Measurements from ENCODE around the gene DHRS1.

Gene DHRS1

GRCh38 chr14:24258119-24258518, 41.5 kb downstream of the DHRS1 start:
- H3K4me1 ChIP-seq (ENCODE audit: control insufficient read depth, insufficient read depth, low read length): peaks cover 8% of the 10 kb centered on the region
- H3K9me3 ChIP-seq (replicated peaks; ENCODE audit: low read length): no peaks in the 10 kb centered on the region
- no peaks in the 10 kb centered on the region for H3K36me3 ChIP-seq (ENCODE audit: insufficient read depth, low read length)
- H3K9ac ChIP-seq (ENCODE audit: low read depth, low read length): no peak overlapping the region
- H3K4me3 ChIP-seq (ENCODE audit: low read length): no peak overlapping the region
- no peak overlapping the region for H3K4me2 ChIP-seq (ENCODE audit: low read length)
- H3K27me3 ChIP-seq (ENCODE audit: control insufficient read depth, insufficient read depth, low read length): no peaks in the 10 kb centered on the region

GRCh38 chr14:24256960-24257359, 42.6 kb downstream of the DHRS1 start:
- Histone ChIP-seq H3K4me3 (ENCODE audit: low read length) (no peak overlapping the region), H3K9ac (ENCODE audit: low read depth, low read length) (no peak overlapping the region), H3K9me3 (replicated peaks; ENCODE audit: low read length) (no peaks in the 10 kb centered on the region), H3K4me2 (ENCODE audit: low read length) (no peak overlapping the region), H3K4me1 (ENCODE audit: control insufficient read depth, insufficient read depth, low read length) (peaks cover 8% of the 10 kb centered on the region), H3K27me3 (ENCODE audit: control insufficient read depth, insufficient read depth, low read length) (no peaks in the 10 kb centered on the region), H3K36me3 (ENCODE audit: insufficient read depth, low read length) (no peaks in the 10 kb centered on the region)

GRCh38 chr14:24255931-24256711, 43.5 kb downstream of the DHRS1 start:
- Histone ChIP-seq H3K9ac (ENCODE audit: low read depth, low read length) (no peak overlapping the region), H3K4me3 (ENCODE audit: low read length) (no peak overlapping the region), H3K36me3 (ENCODE audit: insufficient read depth, low read length) (no peaks in the 10 kb centered on the region)

GRCh38 chr14:24255438-24255837, 44.1 kb downstream of the DHRS1 start:
- H3K27me3 ChIP-seq (ENCODE audit: control insufficient read depth, insufficient read depth, low read length): no peaks in the 10 kb centered on the region
- H3K4me3 ChIP-seq (ENCODE audit: low read length): no peak overlapping the region
- H3K9me3 ChIP-seq (replicated peaks; ENCODE audit: low read length): no peaks in the 10 kb centered on the region
- no peaks in the 10 kb centered on the region for H3K36me3 ChIP-seq (ENCODE audit: insufficient read depth, low read length)
- H3K9ac ChIP-seq (ENCODE audit: low read depth, low read length): no peak overlapping the region
- no peak overlapping the region for H3K4me2 ChIP-seq (ENCODE audit: low read length)
- H3K4me1 ChIP-seq (ENCODE audit: control insufficient read depth, insufficient read depth, low read length): peaks cover 8% of the 10 kb centered on the region

More at GRCh38 chr14:24255931-24256711, 43.5 kb downstream of the DHRS1 start:
- peaks cover 8% of the 10 kb centered on the region for H3K4me1 ChIP-seq (ENCODE audit: control insufficient read depth, insufficient read depth, low read length)
- H3K27me3 ChIP-seq (ENCODE audit: control insufficient read depth, insufficient read depth, low read length): no peaks in the 10 kb centered on the region
- no peaks in the 10 kb centered on the region for H3K9me3 ChIP-seq (replicated peaks; ENCODE audit: low read length)
- no peak overlapping the region for H3K4me2 ChIP-seq (ENCODE audit: low read length)

- Histone ChIP-seq H3K4me1 (ENCODE audit: control insufficient read depth, insufficient read depth, low read length) (peaks cover 8% of the 10 kb centered on the region), H3K27me3 (ENCODE audit: control insufficient read depth, insufficient read depth, low read length) (no peaks in the 10 kb centered on the region), H3K9me3 (replicated peaks; ENCODE audit: low read length) (no peaks in the 10 kb centered on the region), H3K4me3 (ENCODE audit: low read length) (no peak overlapping the region), H3K4me2 (ENCODE audit: low read length) (no peak overlapping the region), H3K9ac (ENCODE audit: low read depth, low read length) (no peak overlapping the region), H3K36me3 (ENCODE audit: insufficient read depth, low read length) (no peaks in the 10 kb centered on the region)
Measured at GRCh38 chr14:24254630-24255392, 44.8 kb downstream of the DHRS1 start.

GRCh38 chr14:24253936-24254335, 45.6 kb downstream of the DHRS1 start:
- no peak overlapping the region for H3K4me3 ChIP-seq (ENCODE audit: low read length)
- H3K4me1 ChIP-seq (ENCODE audit: control insufficient read depth, insufficient read depth, low read length): peaks cover 1% of the 10 kb centered on the region
- H3K9me3 ChIP-seq (replicated peaks; ENCODE audit: low read length): no peaks in the 10 kb centered on the region
- no peaks in the 10 kb centered on the region for H3K36me3 ChIP-seq (ENCODE audit: insufficient read depth, low read length)
- no peaks in the 10 kb centered on the region for H3K27me3 ChIP-seq (ENCODE audit: control insufficient read depth, insufficient read depth, low read length)
- H3K4me2 ChIP-seq (ENCODE audit: low read length): no peak overlapping the region
- H3K9ac ChIP-seq (ENCODE audit: low read depth, low read length): no peak overlapping the region

- Histone ChIP-seq H3K4me2 (ENCODE audit: low read length) (no peak overlapping the region), H3K27me3 (ENCODE audit: control insufficient read depth, insufficient read depth, low read length) (no peaks in the 10 kb centered on the region), H3K36me3 (ENCODE audit: insufficient read depth, low read length) (no peaks in the 10 kb centered on the region), H3K4me1 (ENCODE audit: control insufficient read depth, insufficient read depth, low read length) (no peaks in the 10 kb centered on the region), H3K9ac (ENCODE audit: low read depth, low read length) (no peak overlapping the region), H3K4me3 (ENCODE audit: low read length) (no peak overlapping the region), H3K9me3 (replicated peaks; ENCODE audit: low read length) (no peaks in the 10 kb centered on the region)
Measured at GRCh38 chr14:24252289-24253124, 47.1 kb downstream of the DHRS1 start.

GRCh38 chr14:24251880-24252288, 47.7 kb downstream of the DHRS1 start:
- Histone ChIP-seq H3K4me2 (ENCODE audit: low read length) (no peak overlapping the region), H3K4me1 (ENCODE audit: control insufficient read depth, insufficient read depth, low read length) (no peaks in the 10 kb centered on the region), H3K9me3 (replicated peaks; ENCODE audit: low read length) (no peaks in the 10 kb centered on the region), H3K4me3 (ENCODE audit: low read length) (no peak overlapping the region), H3K27me3 (ENCODE audit: control insufficient read depth, insufficient read depth, low read length) (no peaks in the 10 kb centered on the region), H3K36me3 (ENCODE audit: insufficient read depth, low read length) (no peaks in the 10 kb centered on the region), H3K9ac (ENCODE audit: low read depth, low read length) (no peak overlapping the region)

GRCh38 chr14:24250354-24250753, 49.2 kb downstream of the DHRS1 start:
- Histone ChIP-seq H3K36me3 (ENCODE audit: insufficient read depth, low read length) (no peaks in the 10 kb centered on the region), H3K9ac (ENCODE audit: low read depth, low read length) (no peak overlapping the region), H3K4me2 (ENCODE audit: low read length) (no peak overlapping the region), H3K4me3 (ENCODE audit: low read length) (no peak overlapping the region), H3K4me1 (ENCODE audit: control insufficient read depth, insufficient read depth, low read length) (no peaks in the 10 kb centered on the region), H3K9me3 (replicated peaks; ENCODE audit: low read length) (no peaks in the 10 kb centered on the region), H3K27me3 (ENCODE audit: control insufficient read depth, insufficient read depth, low read length) (no peaks in the 10 kb centered on the region)

- Histone ChIP-seq H3K36me3 (ENCODE audit: insufficient read depth, low read length) (no peaks in the 10 kb centered on the region), H3K9me3 (replicated peaks; ENCODE audit: low read length) (no peaks in the 10 kb centered on the region), H3K4me3 (ENCODE audit: low read length) (no peak overlapping the region), H3K4me1 (ENCODE audit: control insufficient read depth, insufficient read depth, low read length) (no peaks in the 10 kb centered on the region), H3K9ac (ENCODE audit: low read depth, low read length) (no peak overlapping the region), H3K27me3 (ENCODE audit: control insufficient read depth, insufficient read depth, low read length) (no peaks in the 10 kb centered on the region), H3K4me2 (ENCODE audit: low read length) (no peak overlapping the region)
Measured at GRCh38 chr14:24249230-24250021, 50.2 kb downstream of the DHRS1 start.

- Histone ChIP-seq H3K9ac (ENCODE audit: low read depth, low read length) (no peak overlapping the region), H3K9me3 (replicated peaks; ENCODE audit: low read length) (no peaks in the 10 kb centered on the region), H3K4me3 (ENCODE audit: low read length) (no peak overlapping the region), H3K4me2 (ENCODE audit: low read length) (no peak overlapping the region), H3K4me1 (ENCODE audit: control insufficient read depth, insufficient read depth, low read length) (peaks cover 8% of the 10 kb centered on the region), H3K27me3 (ENCODE audit: control insufficient read depth, insufficient read depth, low read length) (no peaks in the 10 kb centered on the region), H3K36me3 (ENCODE audit: insufficient read depth, low read length) (no peaks in the 10 kb centered on the region)
Measured at GRCh38 chr14:24247422-24247821, 52.2 kb downstream of the DHRS1 start.

Data from skeletal muscle satellite cell (primary cell).